ENCODE measurements around the gene LSS.

- TF ChIP-seq CTCF (IDR thresholded peaks at IDR 0.05), result no peak
- no peak for TF ChIP-seq EZH2phosphoT487 (IDR thresholded peaks at IDR 0.05)
Observed at GRCh38 chr21:46168659-46169386, 59.8 kb downstream of the LSS start.

Data from neural progenitor cell (in vitro differentiated cells).